GM19025 (cell line): ENCODE measurements around the gene COPRS.
"Not testable (repeated sequence)": the region's sequence is repeated elsewhere in the genome, so short reads cannot be mapped to it uniquely, and the experiment has no call there.

ENCODE experiments used
- ATAC-seq: cut with Tn5 transposase; IDR thresholded peaks from one replicate; pipeline ENCODE4 v1.9.1; 2021; ENCODE audit warnings: mild to moderate bottlenecking, low read depth, moderate library complexity; ENCODE audit not compliant: unreplicated experiment

COPRS gene

DNA sequence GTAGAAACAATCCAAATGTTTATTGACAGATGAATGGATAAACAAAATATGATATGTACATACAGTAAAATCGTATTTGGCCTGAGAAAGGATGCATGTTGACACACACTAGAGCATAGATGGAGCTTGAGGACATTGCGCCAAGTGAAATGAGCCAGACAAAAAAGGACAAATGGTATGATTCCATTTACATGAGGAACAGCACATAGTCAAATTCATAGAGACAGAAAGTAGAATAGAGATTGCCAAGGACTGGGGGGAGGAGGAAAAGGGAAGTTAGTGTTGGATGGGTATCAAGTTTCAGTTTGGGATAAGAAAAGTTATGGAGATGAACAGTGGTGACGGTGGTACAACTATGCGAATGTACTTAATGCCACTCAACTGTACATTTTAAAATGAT is 47.9 kb downstream of the COPRS start:
- no peak for ATAC-seq

GRCh38 chr17:31809876-31810275 is 49.2 kb downstream of the COPRS start:
- not testable (repeated sequence) for ATAC-seq

DNA sequence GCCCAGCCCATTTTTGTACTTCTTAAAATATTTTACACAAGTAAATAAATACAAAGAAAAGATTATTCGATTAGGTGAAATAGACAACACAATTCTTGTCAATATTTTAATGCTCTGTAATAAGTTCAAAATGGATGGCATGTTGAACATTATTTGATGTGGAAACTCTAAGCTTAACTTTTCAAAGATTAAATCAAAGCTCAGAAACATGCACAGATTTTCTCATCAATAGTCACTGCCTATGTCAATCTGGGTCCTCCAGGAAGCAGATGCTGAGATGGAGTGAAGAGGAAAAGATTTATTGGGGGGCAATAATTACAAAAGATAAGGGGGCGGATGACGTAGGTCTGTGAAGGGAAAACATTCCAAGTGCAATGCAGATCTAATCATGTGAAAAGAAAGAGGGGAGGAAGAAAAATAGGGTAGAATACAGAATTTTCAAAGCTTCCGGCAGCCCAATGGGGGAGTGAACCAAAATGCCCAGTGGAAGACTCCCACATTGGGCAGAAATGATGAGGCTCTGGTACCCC is 50.5 kb downstream of the COPRS start:
- no peak for ATAC-seq

DNA sequence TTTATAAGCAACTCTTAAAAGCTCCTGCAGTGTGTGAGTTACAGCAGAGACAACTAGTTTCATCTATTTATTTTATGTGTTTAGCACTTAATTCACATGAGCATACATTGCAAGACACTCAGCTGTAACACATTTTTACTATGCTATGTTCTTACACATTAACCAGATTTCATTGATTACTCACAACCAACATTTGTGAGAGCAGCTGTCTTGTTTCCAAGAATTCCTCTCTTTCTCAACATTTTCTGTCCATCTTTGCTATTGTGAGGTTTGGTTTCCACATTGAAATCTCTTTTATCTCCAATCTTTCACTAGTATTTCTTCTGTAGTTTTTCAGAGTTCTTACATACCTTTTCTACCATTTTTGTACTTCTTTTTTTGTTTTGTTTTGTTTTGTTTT is 51.2 kb downstream of the COPRS start:
- no peak for ATAC-seq

GRCh38 chr17:31806921-31807320 is 52.1 kb downstream of the COPRS start:
- no peak for ATAC-seq

- no peak for ATAC-seq
Observed at GRCh38 chr17:31803494-31804213, 55.4 kb downstream of the COPRS start.

- no peak for ATAC-seq
Observed at GRCh38 chr17:31802502-31802901, 56.5 kb downstream of the COPRS start.
